HG03565 (cell line): ENCODE results near the gene GOLGB1.
"Not testable (repeated sequence)": the region's sequence is repeated elsewhere in the genome, so short reads cannot be mapped to it uniquely, and the experiment has no call there.

Source experiments
- ATAC-seq: cut with Tn5 transposase; IDR thresholded peaks from one replicate; pipeline ENCODE4 v1.9.1; 2021; ENCODE audit warnings: mild to moderate bottlenecking, moderate library complexity; ENCODE audit not compliant: unreplicated experiment

GOLGB1 gene

GRCh38 chr3:121696186-121696585 lies 53.4 kb downstream of the GOLGB1 start:
- no peak for ATAC-seq

GRCh38 chr3:121692010-121692699 lies 57.4 kb downstream of the GOLGB1 start:
- no peak for ATAC-seq

- ATAC-seq, result peak; percentile 49
Observed at GRCh38 chr3:121690777-121691405, 58.6 kb downstream of the GOLGB1 start.

- ATAC-seq, result not testable (repeated sequence)
Observed at GRCh38 chr3:121688747-121689146, 60.8 kb downstream of the GOLGB1 start.

- ATAC-seq, result no peak
Observed at GRCh38 chr3:121681792-121682191, 67.7 kb downstream of the GOLGB1 start.

- no peak for ATAC-seq
Observed at GRCh38 chr3:121677141-121677540, 72.4 kb downstream of the GOLGB1 start.

GRCh38 chr3:121670676-121671075 lies 78.9 kb downstream of the GOLGB1 start:
- no peak for ATAC-seq

- ATAC-seq, result no peak
Observed at GRCh38 chr3:121667333-121667732, 82.2 kb downstream of the GOLGB1 start.

- ATAC-seq, result no peak
Observed at GRCh38 chr3:121665488-121665887, 84.1 kb downstream of the GOLGB1 start.

GRCh38 chr3:121663171-121663847 lies 86.2 kb downstream of the GOLGB1 start:
- ATAC-seq, result no peak

- no peak for ATAC-seq
Observed at GRCh38 chr3:121662742-121663141, 86.8 kb downstream of the GOLGB1 start.

- no peak for ATAC-seq
Observed at GRCh38 chr3:121661376-121661775, 88.2 kb downstream of the GOLGB1 start.

GRCh38 chr3:121660356-121661171 lies 89.0 kb downstream of the GOLGB1 start, which contains the start of gene HCLS1:
HCLS1 (minus strand) TSS chr3:121660903; CDS start chr3:121658347, 2,556 bp downstream.
- peak; percentile 68 for ATAC-seq

GRCh38 chr3:121659586-121659985 lies 90.0 kb downstream of the GOLGB1 start:
- ATAC-seq, result no peak

GRCh38 chr3:121658716-121659435 lies 90.7 kb downstream of the GOLGB1 start:
- no peak for ATAC-seq

- ATAC-seq, result peak; percentile 67
Observed at GRCh38 chr3:121654493-121655385, 94.8 kb downstream of the GOLGB1 start.

GRCh38 chr3:121651684-121652083 lies 97.9 kb downstream of the GOLGB1 start:
- ATAC-seq, result no peak

GRCh38 chr3:121649645-121650044 lies 99.9 kb downstream of the GOLGB1 start:
- ATAC-seq, result no peak

GRCh38 chr3:121648219-121648958 lies 101.2 kb downstream of the GOLGB1 start:
- ATAC-seq, result no peak
